CD4-positive, alpha-beta T cell (primary cell): Measurements from ENCODE around the gene ZYX. TPM values are rescaled to one million over a fixed set of nuclear protein-coding genes. Genes with fewer than 3 reads are reported as not detected.

Experiments
- ATAC-seq: fragments of 200-7000 bp; cut with Tn5 transposase; one replicate; pipeline ENCODE4 v1.10.0; 2022; ENCODE audit warnings: mild to moderate bottlenecking; ENCODE audit not compliant: poor library complexity
- CTCF ChIA-PET: fragments of 350-600 bp; sonication (Branson Sonifier 250); formaldehyde crosslinking; loops from one replicate; lab custom pipeline; 2021; ENCODE audit warnings: antibody characterized with exemption, inconsistent platforms; lab: Charles Lee
- POLR2A ChIA-PET: fragments of 350-600 bp; sonication (Branson Sonifier 250); formaldehyde crosslinking; loops from one replicate; lab custom pipeline; 2021; ENCODE audit warnings: antibody characterized with exemption, inconsistent platforms; lab: Charles Lee
- DNase-seq, 14 experiments: peaks; one replicate each; pipeline ENCODE4 v3.0.0-alpha.2; 2013 to 2020; ENCODE audit warnings: mixed read lengths in 2 of 14
- H3K27ac ChIP-seq, 2 donors: one replicate each; pipeline versions ENCODE4 v1.5.1 to v1.7.0; 2013; ENCODE audit warnings: low read length in 2 of 2, low read depth in 1 of 2, mild to moderate bottlenecking in 1 of 2
- H3K27me3 ChIP-seq, 2 experiments: 1 replicate in 1 of 2; 2 replicates in 1 of 2; pipeline versions ENCODE4 v1.6.1 to v1.7.0; 2013; ENCODE audit warnings: low read length in 2 of 2, control low read depth in 1 of 2, mild to moderate bottlenecking in 1 of 2, moderate library complexity in 1 of 2; ENCODE audit not compliant: insufficient read depth in 2 of 2, control insufficient read depth in 1 of 2
- H3K36me3 ChIP-seq: one replicate; pipeline ENCODE4 v1.6.1; 2013; ENCODE audit warnings: low read length, control low read depth; ENCODE audit not compliant: insufficient read depth
- H3K4me1 ChIP-seq: one replicate; pipeline ENCODE4 v1.6.1; 2013; ENCODE audit warnings: low read length, control low read depth; ENCODE audit not compliant: insufficient read depth
- H3K4me3 ChIP-seq: one replicate; pipeline ENCODE4 v1.5.1; 2013; ENCODE audit warnings: mild to moderate bottlenecking, low read length, moderate library complexity
- H3K9me3 ChIP-seq, 2 experiments: 1 replicate in 1 of 2; 2 replicates in 1 of 2; pipeline versions ENCODE4 v1.6.1 to v1.7.0; 2013; ENCODE audit warnings: low read length in 2 of 2, mild to moderate bottlenecking in 2 of 2, control low read depth in 1 of 2, moderate library complexity in 1 of 2; ENCODE audit not compliant: control insufficient read depth in 1 of 2, insufficient read depth in 1 of 2
- H3K27ac Mint-ChIP-seq: one replicate; pipeline ENCODE4 v1.8.0; 2020; ENCODE audit warnings: mixed read lengths
- H3K27me3 Mint-ChIP-seq: one replicate; pipeline ENCODE4 v1.8.0; 2021; ENCODE audit warnings: mixed read lengths
- H3K36me3 Mint-ChIP-seq: one replicate; pipeline ENCODE4 v1.8.0; 2021; ENCODE audit warnings: low read depth, mixed read lengths
- H3K4me1 Mint-ChIP-seq: one replicate; pipeline ENCODE4 v1.8.0; 2021; ENCODE audit warnings: low read depth, mixed read lengths
- H3K4me3 Mint-ChIP-seq: one replicate; pipeline ENCODE4 v1.8.0; 2020; ENCODE audit warnings: mild to moderate bottlenecking, mixed read lengths
- H3K9me3 Mint-ChIP-seq: one replicate; pipeline ENCODE4 v1.8.0; 2020; ENCODE audit warnings: mixed read lengths
- CTCF ChIP-seq: fragments of 200-600 bp; IDR thresholded peaks from one replicate; pipeline ENCODE4 v1.8.0; 2022; ENCODE audit warnings: antibody characterized with exemption, mild to moderate bottlenecking
- intact Hi-C, 2 experiments: fragments of 100-400 bp; cut with DNase I in 1 of 2; cut with micrococcal nuclease in 1 of 2; formaldehyde crosslinking; loops; one replicate each; pipeline versions ENCODE4 v1.15.1 to v1.9.0; 2023 to 2025; cut with DNase I, micrococcal nuclease
- total RNA-seq, 174 experiments: library from RNA in 2 of 174; stranded (reverse) in 2 of 174; gene quantifications; one replicate each; pipeline ENCODE4 v1.2.3 and lab custom pipeline; 2021 to 2026

ZYX gene
- total RNA-seq, 2 experiments from 2014 or later, result 132 to 146 TPM

GRCh38 chr7:143416565-143417149 is 35.5 kb downstream of the ZYX start:
- ATAC-seq, result no peak
- peak; percentile 82 for TF ChIP-seq CTCF
- Histone ChIP-seq H3K4me3 (no peak overlapping the region), H3K9me3 (no peaks in the 10 kb centered on the region), H3K36me3 (peaks cover 4% of the 10 kb centered on the region), H3K27me3 (no peaks in the 10 kb centered on the region), H3K27ac (no peak overlapping the region), H3K4me1 (no peaks in the 10 kb centered on the region)
- intact Hi-C loops, result loop anchor here (1.0 to 5.0 kb wide), 6 partner anchors 36 to 409 kb away; no protein-coding TSS in a partner anchor
- Mint-ChIP-seq H3K4me3 (no peak overlapping the region), H3K27me3 (no peaks in the 10 kb centered on the region), H3K36me3 (peaks cover 62% of the 10 kb centered on the region), H3K27ac (no peak overlapping the region), H3K4me1 (peaks cover 46% of the 10 kb centered on the region), H3K9me3 (no peaks in the 10 kb centered on the region)
- ChIA-PET POLR2A (interaction anchor here (1.0 to 2.0 kb wide), 2 partner anchors 176 kb away, joined by 3 to 9 read pairs; no protein-coding TSS in a partner anchor), CTCF (interaction anchor here (1.3 to 2.6 kb wide), 3 partner anchors 32 to 176 kb away, joined by 5 to 16 read pairs (median 14); no protein-coding TSS in a partner anchor)
- DNase-seq, result peak in 4 of 14 experiments; percentile 20 to 75 (median 68)

GRCh38 chr7:143417734-143418383 is 36.7 kb downstream of the ZYX start:
- Histone ChIP-seq H3K9me3 (no peaks in the 10 kb centered on the region), H3K4me1 (no peaks in the 10 kb centered on the region), H3K4me3 (no peak overlapping the region), H3K27ac (no peak overlapping the region), H3K27me3 (no peaks in the 10 kb centered on the region), H3K36me3 (peaks cover 4% of the 10 kb centered on the region)
- TF ChIP-seq CTCF, result no peak
- Mint-ChIP-seq H3K27ac (no peak overlapping the region), H3K27me3 (no peaks in the 10 kb centered on the region), H3K4me1 (peaks cover 37% of the 10 kb centered on the region), H3K36me3 (peaks cover 74% of the 10 kb centered on the region), H3K9me3 (no peaks in the 10 kb centered on the region), H3K4me3 (no peak overlapping the region)
- DNase-seq, result no peak
- no peak for ATAC-seq
- ChIA-PET CTCF (interaction anchor here (2.6 kb wide), 1 partner anchor 38 kb away, joined by 14 read pairs; no protein-coding TSS in a partner anchor), POLR2A (interaction anchor here (0.7 to 1.0 kb wide), 2 partner anchors 178 to 346 kb away, joined by 3 read pairs; no protein-coding TSS in a partner anchor)
- intact Hi-C loops, result loop anchor here (2.0 to 5.0 kb wide), 3 partner anchors 115 to 411 kb away; no protein-coding TSS in a partner anchor

GRCh38 chr7:143418681-143419458 is 37.7 kb downstream of the ZYX start:
- H3K9me3 ChIP-seq, result no peaks in the 10 kb centered on the region
- DNase-seq (no peak), ATAC-seq (no peak)
- intact Hi-C loops, result loop anchor here (5.0 kb wide), 2 partner anchors 117 to 412 kb away; no protein-coding TSS in a partner anchor
- H3K4me3 ChIP-seq, result no peak overlapping the region
- Mint-ChIP-seq H3K4me3 (no peak overlapping the region), H3K36me3 (peaks cover 80% of the 10 kb centered on the region), H3K9me3 (no peaks in the 10 kb centered on the region), H3K27me3 (no peaks in the 10 kb centered on the region), H3K4me1 (peaks cover 32% of the 10 kb centered on the region), H3K27ac (no peak overlapping the region)
- ChIA-PET POLR2A (no interaction called here), CTCF (no interaction called here)
- no peaks in the 10 kb centered on the region for H3K4me1 ChIP-seq
- TF ChIP-seq CTCF, result no peak
- no peak overlapping the region for H3K27ac ChIP-seq
- no peaks in the 10 kb centered on the region for H3K27me3 ChIP-seq
- peaks cover 4% of the 10 kb centered on the region for H3K36me3 ChIP-seq
